Measurements from ENCODE around the gene BOD1.

GRCh38 chr5:173574983-173575382, 41.5 kb downstream of the BOD1 start:
- TF ChIP-seq CTCF (IDR thresholded peaks at IDR 0.05; ENCODE audit: extremely low read depth in 1 of 2, insufficient read depth in 1 of 2, low read depth in 1 of 2, low read length in 2 of 2), result no peak
- no peak for TF ChIP-seq POLR2A (IDR thresholded peaks at IDR 0.05; ENCODE audit: low read depth, low read length)
- TF ChIP-seq EZH2 (IDR thresholded peaks at IDR 0.05; ENCODE audit: borderline replicate concordance, low read depth, low read length, severe bottlenecking), result no peak
- no peak for TF ChIP-seq POLR2AphosphoS5 (IDR thresholded peaks at IDR 0.05; ENCODE audit: insufficient read depth, low read depth, low read length)
- TF ChIP-seq FOS (IDR thresholded peaks at IDR 0.05; ENCODE audit: borderline replicate concordance, insufficient read depth, low read length), result no peak
- no peak for TF ChIP-seq MYC (IDR thresholded peaks at IDR 0.05; ENCODE audit: low read depth, low read length)

All from endothelial cell of umbilical vein (primary cell).